ENCODE data around the gene ITPKB. TPM values are rescaled to one million over a fixed set of nuclear protein-coding genes. Genes with fewer than 3 reads are reported as not detected.
A peak's percentile ranks its signal among the peaks of the same experiment; 100 is the strongest.
"Not testable (repeated sequence)": the region's sequence is repeated elsewhere in the genome, so short reads cannot be mapped to it uniquely, and the experiment has no call there.

Gene ITPKB
- total RNA-seq, 1 donor from 2014 or later = 44.1 TPM

- H3K4me1 ChIP-seq = peaks cover 4% of the 10 kb centered on the region
- ATAC-seq (no peak), DNase-seq (no peak)
- intact Hi-C loops (cut with DNase I) = no loop called here
- no peak overlapping the region for H3K27ac ChIP-seq
- H3K4me3 ChIP-seq = no peak overlapping the region
- H3K36me3 ChIP-seq = no peaks in the 10 kb centered on the region
- H3K27me3 ChIP-seq = no peaks in the 10 kb centered on the region
- TF ChIP-seq, protein P1, sequence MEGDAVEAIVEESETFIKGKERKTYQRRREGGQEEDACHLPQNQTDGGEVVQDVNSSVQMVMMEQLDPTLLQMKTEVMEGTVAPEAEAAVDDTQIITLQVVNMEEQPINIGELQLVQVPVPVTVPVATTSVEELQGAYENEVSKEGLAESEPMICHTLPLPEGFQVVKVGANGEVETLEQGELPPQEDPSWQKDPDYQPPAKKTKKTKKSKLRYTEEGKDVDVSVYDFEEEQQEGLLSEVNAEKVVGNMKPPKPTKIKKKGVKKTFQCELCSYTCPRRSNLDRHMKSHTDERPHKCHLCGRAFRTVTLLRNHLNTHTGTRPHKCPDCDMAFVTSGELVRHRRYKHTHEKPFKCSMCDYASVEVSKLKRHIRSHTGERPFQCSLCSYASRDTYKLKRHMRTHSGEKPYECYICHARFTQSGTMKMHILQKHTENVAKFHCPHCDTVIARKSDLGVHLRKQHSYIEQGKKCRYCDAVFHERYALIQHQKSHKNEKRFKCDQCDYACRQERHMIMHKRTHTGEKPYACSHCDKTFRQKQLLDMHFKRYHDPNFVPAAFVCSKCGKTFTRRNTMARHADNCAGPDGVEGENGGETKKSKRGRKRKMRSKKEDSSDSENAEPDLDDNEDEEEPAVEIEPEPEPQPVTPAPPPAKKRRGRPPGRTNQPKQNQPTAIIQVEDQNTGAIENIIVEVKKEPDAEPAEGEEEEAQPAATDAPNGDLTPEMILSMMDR (IDR thresholded peaks at IDR 0.05) = no peak
- no peaks in the 10 kb centered on the region for H3K9me3 ChIP-seq
These were observed 117.1 kb downstream of the ITPKB start for GRCh38 chr1:226622012-226622411.

GRCh38 chr1:226619031-226619430, 120.1 kb downstream of the ITPKB start:
- Histone ChIP-seq H3K9me3 (no peaks in the 10 kb centered on the region), H3K27ac (no peak overlapping the region), H3K4me3 (no peak overlapping the region), H3K27me3 (no peaks in the 10 kb centered on the region), H3K36me3 (no peaks in the 10 kb centered on the region), H3K4me1 (no peaks in the 10 kb centered on the region)
- ATAC-seq = no peak
- intact Hi-C loops (cut with DNase I) = no loop called here
- TF ChIP-seq, protein P1 (IDR thresholded peaks at IDR 0.05) = no peak
- no peak for DNase-seq

DNA sequence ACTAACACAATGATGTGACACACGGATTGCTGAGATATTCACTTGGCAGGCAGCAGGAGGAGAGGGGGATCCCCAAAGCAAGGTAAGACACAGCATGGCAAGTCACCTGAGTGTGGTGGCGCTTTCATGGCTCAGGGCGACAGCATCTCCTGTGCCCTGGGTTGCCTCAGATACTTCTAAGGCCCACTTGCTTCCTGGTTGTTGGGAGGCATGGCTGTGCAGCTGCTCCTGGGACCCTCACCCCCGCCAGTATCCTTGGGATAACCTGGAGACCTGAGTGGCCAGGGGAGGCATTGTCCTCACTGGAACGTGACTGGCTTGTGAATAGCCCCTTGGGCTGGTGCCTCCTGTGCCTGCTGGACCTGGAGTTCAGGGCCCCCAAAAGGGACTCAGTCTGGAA, 120.7 kb downstream of the ITPKB start:
- no peak overlapping the region for H3K27ac ChIP-seq
- DNase-seq (peak; percentile 52), ATAC-seq (no peak)
- no peaks in the 10 kb centered on the region for H3K9me3 ChIP-seq
- no peaks in the 10 kb centered on the region for H3K36me3 ChIP-seq
- TF ChIP-seq, protein P1 (IDR thresholded peaks at IDR 0.05) = no peak
- no peaks in the 10 kb centered on the region for H3K27me3 ChIP-seq
- H3K4me1 ChIP-seq = no peaks in the 10 kb centered on the region
- H3K4me3 ChIP-seq = no peak overlapping the region
- intact Hi-C loops (cut with DNase I) = no loop called here

- DNase-seq; ATAC-seq; H3K27me3 ChIP-seq; H3K9me3 ChIP-seq; H3K4me3 ChIP-seq; intact Hi-C loops (cut with DNase I); H3K4me1 ChIP-seq; H3K36me3 ChIP-seq; H3K27ac ChIP-seq: not testable (repeated sequence)
These were observed 121.4 kb downstream of the ITPKB start for GRCh38 chr1:226617719-226618118.

GRCh38 chr1:226617109-226617508, 122.0 kb downstream of the ITPKB start:
- Histone ChIP-seq H3K27ac (no peak overlapping the region), H3K4me3 (no peak overlapping the region), H3K9me3 (no peaks in the 10 kb centered on the region), H3K36me3 (no peaks in the 10 kb centered on the region), H3K27me3 (no peaks in the 10 kb centered on the region), H3K4me1 (no peaks in the 10 kb centered on the region)
- TF ChIP-seq, protein P1 (IDR thresholded peaks at IDR 0.05) = no peak
- ATAC-seq (no peak), DNase-seq (no peak)
- intact Hi-C loops (cut with DNase I) = no loop called here

DNA sequence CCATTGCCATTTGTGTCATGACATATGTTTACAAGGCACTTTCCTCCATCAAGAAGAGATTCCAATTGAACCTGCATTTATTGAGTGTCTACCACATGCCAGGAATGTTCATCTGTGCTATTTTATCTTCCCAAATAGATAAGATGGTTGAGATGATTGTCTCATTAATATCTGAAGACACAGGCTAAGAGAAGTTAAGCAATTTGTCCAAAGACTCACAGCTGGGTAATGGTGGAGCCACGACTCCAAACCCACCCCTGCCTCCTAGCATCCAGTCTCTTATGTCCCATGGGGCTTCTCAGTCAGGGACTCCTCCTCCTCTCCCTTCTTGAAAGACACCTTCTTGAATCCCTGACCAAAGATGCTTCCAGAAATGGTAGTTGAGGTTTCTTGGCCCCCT, 122.4 kb downstream of the ITPKB start:
- intact Hi-C loops (cut with DNase I) = no loop called here
- Histone ChIP-seq H3K4me3 (no peak overlapping the region), H3K27me3 (no peaks in the 10 kb centered on the region), H3K9me3 (no peaks in the 10 kb centered on the region), H3K36me3 (no peaks in the 10 kb centered on the region), H3K27ac (no peak overlapping the region), H3K4me1 (no peaks in the 10 kb centered on the region)
- DNase-seq = no peak
- no peak for ATAC-seq
- TF ChIP-seq, protein P1 (IDR thresholded peaks at IDR 0.05) = no peak
